Parathyroid adenoma (tissue), 2 donors: ENCODE data around the gene FAM117B.

ENCODE experiments used
- H2AFZ ChIP-seq: fragments of 300-600 bp; sonication (generic); one replicate; pipeline ENCODE4 v1.7.0; 2017; ENCODE audit warnings: antibody characterized with exemption, mild to moderate bottlenecking
- H3K27ac ChIP-seq: fragments of 300-600 bp; sonication (generic); one replicate; pipeline ENCODE4 v1.7.0; 2017
- H3K27me3 ChIP-seq: fragments of 300-600 bp; sonication (generic); one replicate; pipeline ENCODE4 v1.7.0; 2017; ENCODE audit warnings: low read length; ENCODE audit not compliant: control insufficient read depth, insufficient read depth
- H3K36me3 ChIP-seq: fragments of 300-600 bp; sonication (generic); one replicate; pipeline ENCODE4 v1.7.0; 2017; ENCODE audit warnings: low read length; ENCODE audit not compliant: control insufficient read depth, insufficient read depth
- H3K4me1 ChIP-seq: fragments of 300-600 bp; sonication (generic); one replicate; pipeline ENCODE4 v1.7.0; 2017; ENCODE audit warnings: control low read depth
- H3K4me2 ChIP-seq: fragments of 300-600 bp; sonication (generic); one replicate; pipeline ENCODE4 v1.7.0; 2017; ENCODE audit warnings: low read length
- H3K4me3 ChIP-seq: fragments of 300-600 bp; sonication (generic); one replicate; pipeline ENCODE4 v1.7.0; 2017; ENCODE audit warnings: low read depth, low read length
- H3K79me2 ChIP-seq: fragments of 300-600 bp; sonication (generic); one replicate; pipeline ENCODE4 v1.7.0; 2017; ENCODE audit warnings: control low read depth
- H3K9ac ChIP-seq: fragments of 300-600 bp; sonication (generic); one replicate; pipeline ENCODE4 v1.7.0; 2017; ENCODE audit warnings: mild to moderate bottlenecking
- H3K9me3 ChIP-seq: fragments of 300-600 bp; sonication (generic); one replicate; pipeline ENCODE4 v1.7.0; 2017; ENCODE audit warnings: low read length; ENCODE audit not compliant: control insufficient read depth
- TF ChIP-seq, protein P1 (sequence below): fragments of 300-600 bp; sonication (generic); IDR thresholded peaks from one replicate; pipeline ENCODE4 v1.7.0; 2017; ENCODE audit warnings: antibody characterized with exemption, mild to moderate bottlenecking
- donor health status: primary hyperparathyroidism.

FAM117B gene

DNA sequence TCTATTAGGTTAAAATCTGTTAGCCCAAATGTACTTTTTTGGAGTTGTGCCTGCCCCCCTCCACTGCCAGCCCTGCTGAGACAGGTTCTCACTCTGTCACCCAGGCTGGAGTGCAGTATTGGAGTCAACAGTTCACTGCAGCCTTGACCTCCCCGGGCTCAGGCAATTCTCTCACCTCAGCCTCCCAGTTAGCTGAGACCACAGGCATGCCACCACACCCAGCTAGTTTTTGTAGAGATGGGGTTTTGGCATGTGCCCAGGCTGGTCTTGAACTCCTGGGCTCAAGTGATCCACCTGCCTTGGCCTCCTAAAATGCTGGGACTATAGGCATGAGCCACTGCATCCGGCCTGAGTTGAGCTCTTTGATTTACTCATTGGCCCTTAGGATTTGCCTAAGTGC lies 126.1 kb downstream of the FAM117B start:
- H3K36me3 ChIP-seq = no peaks in the 10 kb centered on the region
- H3K27me3 ChIP-seq = no peaks in the 10 kb centered on the region
- no peak overlapping the region for H2AFZ ChIP-seq
- TF ChIP-seq, protein P1, sequence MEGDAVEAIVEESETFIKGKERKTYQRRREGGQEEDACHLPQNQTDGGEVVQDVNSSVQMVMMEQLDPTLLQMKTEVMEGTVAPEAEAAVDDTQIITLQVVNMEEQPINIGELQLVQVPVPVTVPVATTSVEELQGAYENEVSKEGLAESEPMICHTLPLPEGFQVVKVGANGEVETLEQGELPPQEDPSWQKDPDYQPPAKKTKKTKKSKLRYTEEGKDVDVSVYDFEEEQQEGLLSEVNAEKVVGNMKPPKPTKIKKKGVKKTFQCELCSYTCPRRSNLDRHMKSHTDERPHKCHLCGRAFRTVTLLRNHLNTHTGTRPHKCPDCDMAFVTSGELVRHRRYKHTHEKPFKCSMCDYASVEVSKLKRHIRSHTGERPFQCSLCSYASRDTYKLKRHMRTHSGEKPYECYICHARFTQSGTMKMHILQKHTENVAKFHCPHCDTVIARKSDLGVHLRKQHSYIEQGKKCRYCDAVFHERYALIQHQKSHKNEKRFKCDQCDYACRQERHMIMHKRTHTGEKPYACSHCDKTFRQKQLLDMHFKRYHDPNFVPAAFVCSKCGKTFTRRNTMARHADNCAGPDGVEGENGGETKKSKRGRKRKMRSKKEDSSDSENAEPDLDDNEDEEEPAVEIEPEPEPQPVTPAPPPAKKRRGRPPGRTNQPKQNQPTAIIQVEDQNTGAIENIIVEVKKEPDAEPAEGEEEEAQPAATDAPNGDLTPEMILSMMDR = no peak
- H3K4me3 ChIP-seq = no peak overlapping the region
- no peak overlapping the region for H3K4me2 ChIP-seq
- no peak overlapping the region for H3K9ac ChIP-seq
- no peaks in the 10 kb centered on the region for H3K9me3 ChIP-seq
- no peak overlapping the region for H3K27ac ChIP-seq
- peaks cover 20% of the 10 kb centered on the region for H3K4me1 ChIP-seq
- H3K79me2 ChIP-seq = no peaks in the 10 kb centered on the region

DNA sequence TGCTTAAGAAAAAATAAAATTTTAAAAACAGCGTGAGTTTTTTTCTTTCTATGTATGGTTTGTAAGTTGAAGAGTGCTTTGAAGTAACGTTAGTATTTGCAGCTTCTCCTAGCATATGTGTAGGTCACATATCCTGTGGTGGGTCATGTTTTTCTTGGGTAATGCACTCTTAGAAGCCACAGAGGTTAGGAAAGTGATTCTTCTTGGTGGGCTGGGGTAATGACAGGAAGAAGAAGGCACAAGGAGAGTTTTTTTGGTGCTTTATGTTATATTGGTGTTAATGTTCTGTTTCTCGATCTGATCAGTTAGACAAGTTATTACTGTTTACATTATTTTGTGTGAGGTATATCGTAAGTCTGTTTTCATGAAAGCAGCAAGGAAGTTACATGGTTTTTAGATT lies 127.8 kb downstream of the FAM117B start:
- Histone ChIP-seq H3K9ac (no peak overlapping the region), H3K36me3 (no peaks in the 10 kb centered on the region), H3K27me3 (no peaks in the 10 kb centered on the region), H3K79me2 (no peaks in the 10 kb centered on the region), H3K9me3 (no peaks in the 10 kb centered on the region), H3K4me3 (no peak overlapping the region), H2AFZ (no peak overlapping the region), H3K27ac (no peak overlapping the region), H3K4me1 (peaks cover 7% of the 10 kb centered on the region), H3K4me2 (no peak overlapping the region)
- TF ChIP-seq, protein P1 = no peak

DNA sequence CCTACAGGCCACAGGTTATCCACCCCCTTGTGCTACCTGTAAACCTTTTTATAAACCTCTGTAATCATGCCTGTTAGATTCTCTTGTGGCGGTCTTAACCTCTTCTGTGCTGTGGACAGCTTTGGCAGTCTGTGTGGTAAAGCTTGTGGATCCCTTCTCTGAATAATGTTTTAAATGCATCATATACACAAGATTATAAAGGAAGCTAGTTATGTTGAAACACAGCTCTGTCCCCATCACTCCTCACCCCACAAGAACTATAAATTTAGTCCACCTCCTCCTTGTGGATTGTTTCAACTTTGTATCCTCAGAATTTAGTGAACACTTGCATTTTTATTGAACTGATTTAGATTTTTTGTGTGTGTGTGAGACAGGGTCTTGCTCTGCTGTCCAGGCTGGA lies 129.1 kb downstream of the FAM117B start:
- H3K27ac ChIP-seq = no peak overlapping the region
- H3K4me2 ChIP-seq = no peak overlapping the region
- H3K9ac ChIP-seq = no peak overlapping the region
- H3K4me3 ChIP-seq = no peak overlapping the region
- H3K79me2 ChIP-seq = no peaks in the 10 kb centered on the region
- peaks cover 15% of the 10 kb centered on the region for H3K4me1 ChIP-seq
- no peaks in the 10 kb centered on the region for H3K27me3 ChIP-seq
- H3K36me3 ChIP-seq = no peaks in the 10 kb centered on the region
- TF ChIP-seq, protein P1 = no peak
- no peak overlapping the region for H2AFZ ChIP-seq
- H3K9me3 ChIP-seq = no peaks in the 10 kb centered on the region

DNA sequence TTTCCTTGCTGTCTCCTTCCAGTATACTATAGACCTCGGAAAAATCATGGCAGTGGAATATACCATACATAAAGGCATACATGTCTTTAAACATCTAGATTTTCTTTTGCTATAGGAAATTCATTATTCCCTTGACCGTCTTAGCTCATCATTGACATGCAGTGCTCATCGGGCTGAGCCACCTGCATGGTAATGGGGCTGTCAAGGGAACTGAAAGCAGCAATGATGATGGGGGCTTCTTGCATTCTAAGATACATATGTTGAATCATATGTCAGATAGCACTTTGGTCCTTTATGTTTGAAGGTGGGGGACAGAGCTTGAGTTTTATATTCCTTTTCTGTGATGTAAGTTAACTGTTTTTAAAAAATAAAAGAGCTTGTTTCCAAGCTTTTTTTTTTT lies 130.2 kb downstream of the FAM117B start:
- Histone ChIP-seq H3K79me2 (no peaks in the 10 kb centered on the region), H3K9ac (no peak overlapping the region), H3K4me3 (no peak overlapping the region), H2AFZ (peak overlapping the region; percentile 31), H3K36me3 (no peaks in the 10 kb centered on the region), H3K27me3 (no peaks in the 10 kb centered on the region), H3K9me3 (no peaks in the 10 kb centered on the region), H3K4me2 (no peak overlapping the region), H3K27ac (peak overlapping the region; percentile 70), H3K4me1 (peaks cover 21% of the 10 kb centered on the region)
- TF ChIP-seq, protein P1 = no peak

DNA sequence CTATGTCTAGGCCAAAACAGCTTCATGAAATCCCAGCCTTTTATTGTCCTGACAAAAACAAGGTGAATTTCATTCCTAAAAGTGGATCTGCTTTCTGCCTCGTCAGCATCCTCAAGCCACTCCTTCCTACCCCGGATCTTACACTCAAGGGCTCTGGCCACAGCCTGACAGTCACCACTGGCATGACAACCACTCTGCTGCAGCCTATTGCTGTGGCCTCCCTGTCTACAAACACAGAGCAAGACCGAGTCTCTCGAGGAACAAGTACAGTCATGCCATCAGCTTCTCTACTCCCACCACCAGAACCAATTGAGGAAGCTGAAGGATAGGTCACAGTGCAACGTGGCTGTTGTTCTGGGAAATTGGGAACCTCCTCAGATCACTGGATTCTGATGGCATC lies 130.7 kb downstream of the FAM117B start:
- Histone ChIP-seq H2AFZ (peak overlapping the region; percentile 71), H3K4me2 (peak overlapping the region; percentile 47), H3K4me3 (no peak overlapping the region), H3K9ac (no peak overlapping the region), H3K79me2 (no peaks in the 10 kb centered on the region), H3K9me3 (no peaks in the 10 kb centered on the region), H3K27ac (peak overlapping the region; percentile 70), H3K4me1 (peaks cover 21% of the 10 kb centered on the region), H3K27me3 (no peaks in the 10 kb centered on the region), H3K36me3 (no peaks in the 10 kb centered on the region)
- TF ChIP-seq, protein P1 = no peak
